HEK293T (cell line): Measurements from ENCODE around the gene ATP6V0C.

Source experiments
- CTCF ChIA-PET: fragments of 350-600 bp; formaldehyde crosslinking; extraction: SDS; loops from one replicate; lab custom pipeline; 2021; ENCODE audit warnings: antibody characterized with exemption, inconsistent platforms; lab: Yijun Ruan, JAX
- POLR2A ChIA-PET: fragments of 350-600 bp; formaldehyde crosslinking; extraction: SDS; loops from one replicate; lab custom pipeline; 2020; ENCODE audit warnings: antibody characterized with exemption, inconsistent platforms; lab: Yijun Ruan, JAX
- DNase-seq: peaks from one replicate; pipeline ENCODE4 v3.0.0; 2012; ENCODE audit warnings: mixed read lengths; ENCODE audit errors: extremely low spot score
- ARNT ChIP-seq: fragments of 450-650 bp; IDR thresholded peaks from 2 replicates; pipeline ENCODE4 v1.6.1; 2017; ENCODE audit warnings: mild to moderate bottlenecking
- BHLHE40 ChIP-seq: fragments of 450-650 bp; IDR thresholded peaks from 2 replicates; pipeline ENCODE4 v1.6.1; 2016; ENCODE audit warnings: mild to moderate bottlenecking, moderate library complexity, borderline replicate concordance
- CTBP1 ChIP-seq: fragments of 450-650 bp; IDR thresholded peaks from 2 replicates; pipeline ENCODE4 v1.6.1; 2016; ENCODE audit warnings: borderline replicate concordance
- ELF4 ChIP-seq: fragments of 450-650 bp; IDR thresholded peaks from 2 replicates; pipeline ENCODE4 v1.6.1; 2017; ENCODE audit warnings: antibody characterized with exemption
- FOXA1 ChIP-seq: fragments of 450-650 bp; IDR thresholded peaks from 2 replicates; pipeline ENCODE4 v1.6.1; 2016; ENCODE audit warnings: mild to moderate bottlenecking
- FOXK2 ChIP-seq: fragments of 450-650 bp; IDR thresholded peaks from 2 replicates; pipeline ENCODE4 v1.6.1; 2016; ENCODE audit warnings: mild to moderate bottlenecking
- FOXM1 ChIP-seq: fragments of 450-650 bp; IDR thresholded peaks from 2 replicates; pipeline ENCODE4 v1.6.1; 2017; ENCODE audit warnings: mild to moderate bottlenecking, borderline replicate concordance
- HDGF ChIP-seq: fragments of 450-650 bp; IDR thresholded peaks from 2 replicates; pipeline ENCODE4 v1.6.1; 2017; ENCODE audit warnings: antibody characterized with exemption, borderline replicate concordance
- L3MBTL2 ChIP-seq: fragments of 450-650 bp; conservative IDR thresholded peaks from 2 replicates; pipeline ENCODE4 v1.6.1; 2016; ENCODE audit warnings: mild to moderate bottlenecking
- LEF1 ChIP-seq: fragments of 450-650 bp; IDR thresholded peaks from 2 replicates; pipeline ENCODE4 v1.6.1; 2017; ENCODE audit warnings: mild to moderate bottlenecking, borderline replicate concordance
- NFRKB ChIP-seq: fragments of 450-650 bp; IDR thresholded peaks from 2 replicates; pipeline ENCODE4 v1.6.1; 2016; ENCODE audit warnings: mild to moderate bottlenecking, moderate library complexity
- PKNOX1 ChIP-seq: fragments of 450-650 bp; IDR thresholded peaks from 2 replicates; pipeline ENCODE4 v1.6.1; 2016
- SP1 ChIP-seq: fragments of 450-650 bp; IDR thresholded peaks from 2 replicates; pipeline ENCODE4 v1.6.1; 2017
- SUZ12 ChIP-seq: fragments of 450-650 bp; IDR thresholded peaks from 2 replicates; pipeline ENCODE4 v1.6.1; 2016; ENCODE audit warnings: mild to moderate bottlenecking
- TARDBP ChIP-seq: fragments of 450-650 bp; IDR thresholded peaks from 2 replicates; pipeline ENCODE4 v1.6.1; 2016
- ZNF384 ChIP-seq: fragments of 450-650 bp; IDR thresholded peaks from 2 replicates; pipeline ENCODE4 v1.6.1; 2016

The ATP6V0C gene

GRCh38 chr16:2507052-2507659, 6.6 kb upstream of the ATP6V0C start:
- TF ChIP-seq FOXM1 (no peak), BHLHE40 (no peak), PKNOX1 (no peak), ZNF384 (no peak), LEF1 (no peak), TARDBP (no peak), SP1 (no peak), CTBP1 (no peak), HDGF (no peak), SUZ12 (no peak), ARNT (no peak), FOXA1 (no peak)
- CTCF ChIA-PET: interaction anchor here (0.6 kb wide), 1 partner anchor 125 kb away, joined by 4 read pairs; no protein-coding TSS in a partner anchor
- no peak for DNase-seq
- POLR2A ChIA-PET: interaction anchor here (0.9 kb wide), 1 partner anchor 79 kb away, joined by 3 read pairs; no protein-coding TSS in a partner anchor

- ChIA-PET POLR2A (no interaction called here), CTCF (interaction anchor here (0.6 kb wide), 1 partner anchor 125 kb away, joined by 4 read pairs; no protein-coding TSS in a partner anchor)
- TF ChIP-seq ARNT (no peak), FOXK2 (no peak)
- no peak for DNase-seq
Measured at GRCh38 chr16:2507665-2508064, 6.1 kb upstream of the ATP6V0C start.

- POLR2A ChIA-PET: no interaction called here
- no peak for TF ChIP-seq FOXA1
- TF ChIP-seq L3MBTL2: no peak
- CTCF ChIA-PET: no interaction called here
- no peak for DNase-seq
Measured at GRCh38 chr16:2508722-2509400, 4.9 kb upstream of the ATP6V0C start.

- ChIA-PET CTCF (interaction anchor here (0.6 kb wide), 1 partner anchor 80 kb away, joined by 5 read pairs; no protein-coding TSS in a partner anchor), POLR2A (no interaction called here)
- TF ChIP-seq PKNOX1 (no peak), FOXA1 (no peak), BHLHE40 (no peak), FOXM1 (no peak), CTBP1 (no peak), ARNT (no peak), FOXK2 (no peak), TARDBP (no peak), SUZ12 (no peak), ELF4 (no peak), ZNF384 (no peak), SP1 (no peak), L3MBTL2 (no peak), NFRKB (no peak), HDGF (no peak)
- no peak for DNase-seq
Measured at GRCh38 chr16:2511128-2511800, 2.5 kb upstream of the ATP6V0C start.

GRCh38 chr16:2511996-2512734, 1.6 kb upstream of the ATP6V0C start:
- POLR2A ChIA-PET: interaction anchor here (0.6 to 1.3 kb wide), 2 partner anchors 11 to 25 kb away, joined by 3 to 5 read pairs; partner anchors contain the start of gene PDPK1
- no peak for DNase-seq
- CTCF ChIA-PET: interaction anchor here (0.6 kb wide), 1 partner anchor 415 kb away, joined by 3 read pairs; no protein-coding TSS in a partner anchor
- TF ChIP-seq ELF4: no peak
- no peak for TF ChIP-seq TARDBP
- no peak for TF ChIP-seq ZNF384
- TF ChIP-seq L3MBTL2: no peak
- no peak for TF ChIP-seq LEF1
- TF ChIP-seq FOXK2: no peak
- no peak for TF ChIP-seq FOXA1
- TF ChIP-seq SP1: no peak
- TF ChIP-seq FOXM1: no peak
- no peak for TF ChIP-seq SUZ12
- TF ChIP-seq CTBP1: no peak
- TF ChIP-seq BHLHE40: no peak
- no peak for TF ChIP-seq ARNT
- no peak for TF ChIP-seq NFRKB
- no peak for TF ChIP-seq HDGF
- TF ChIP-seq PKNOX1: no peak
